ENCODE data around the gene PCDH9. TPM values are rescaled to one million over a fixed set of nuclear protein-coding genes. Genes with fewer than 3 reads are reported as not detected.

PCDH9 gene
- polyA plus RNA-seq, 1 of the 3 experiments (the other 2 are of a cell fraction): 1.3 TPM

- Histone ChIP-seq H3K9me2 (no peaks in the 10 kb centered on the region), H3K9me3 (no peaks in the 10 kb centered on the region), H3K36me3 (replicated peaks in 1 of 2; ENCODE audit: control insufficient read depth in 1 of 2, insufficient read depth in 2 of 2, low read length in 1 of 2) (no peaks in the 10 kb centered on the region), H4K20me1 (ENCODE audit: insufficient read depth) (no peaks in the 10 kb centered on the region), H2AFZ (ENCODE audit: low read depth) (peak overlapping the region; percentile 43), H3K27ac (ENCODE audit: low read depth in 2 of 2, low read length in 1 of 2) (no peak overlapping the region), H3K4me1 (ENCODE audit: control insufficient read depth in 1 of 2, insufficient read depth in 2 of 2, low read depth in 1 of 2, low read length in 1 of 2) (no peaks in the 10 kb centered on the region; a peak in 1 of 4 replicates), H3K4me2 (no peak overlapping the region), H3K79me2 (ENCODE audit: insufficient read depth) (no peaks in the 10 kb centered on the region), H3K27me3 (ENCODE audit: insufficient read depth) (no peaks in the 10 kb centered on the region), H3F3A (replicated peaks; ENCODE audit: insufficient read depth) (no peaks in the 10 kb centered on the region), H3K9ac (no peak overlapping the region), H3K4me3 (ENCODE audit: low read depth in 2 of 2, low read length in 1 of 2) (no peak overlapping the region)
- 63% methylated on average over 2 of the region's 2 CpGs for WGBS (ENCODE audit: low lambda C conversion rate)
- ChIA-PET CTCF (no interaction called here), POLR2A (no interaction called here)
- no peak for DNase-seq
- TF ChIP-seq, protein P1, sequence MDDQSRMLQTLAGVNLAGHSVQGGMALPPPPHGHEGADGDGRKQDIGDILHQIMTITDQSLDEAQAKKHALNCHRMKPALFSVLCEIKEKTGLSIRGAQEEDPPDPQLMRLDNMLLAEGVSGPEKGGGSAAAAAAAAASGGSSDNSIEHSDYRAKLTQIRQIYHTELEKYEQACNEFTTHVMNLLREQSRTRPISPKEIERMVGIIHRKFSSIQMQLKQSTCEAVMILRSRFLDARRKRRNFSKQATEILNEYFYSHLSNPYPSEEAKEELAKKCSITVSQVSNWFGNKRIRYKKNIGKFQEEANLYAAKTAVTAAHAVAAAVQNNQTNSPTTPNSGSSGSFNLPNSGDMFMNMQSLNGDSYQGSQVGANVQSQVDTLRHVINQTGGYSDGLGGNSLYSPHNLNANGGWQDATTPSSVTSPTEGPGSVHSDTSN (IDR thresholded peaks at IDR 0.05): 0 out of 2 replicates have a peak, but pooled peaks have one; percentile 4
- TF ChIP-seq NFIC (IDR thresholded peaks at IDR 0.05; ENCODE audit: borderline replicate concordance): no peak
Observed at GRCh38 chr13:66528944-66529576, 701.1 kb downstream of the PCDH9 start.

DNA sequence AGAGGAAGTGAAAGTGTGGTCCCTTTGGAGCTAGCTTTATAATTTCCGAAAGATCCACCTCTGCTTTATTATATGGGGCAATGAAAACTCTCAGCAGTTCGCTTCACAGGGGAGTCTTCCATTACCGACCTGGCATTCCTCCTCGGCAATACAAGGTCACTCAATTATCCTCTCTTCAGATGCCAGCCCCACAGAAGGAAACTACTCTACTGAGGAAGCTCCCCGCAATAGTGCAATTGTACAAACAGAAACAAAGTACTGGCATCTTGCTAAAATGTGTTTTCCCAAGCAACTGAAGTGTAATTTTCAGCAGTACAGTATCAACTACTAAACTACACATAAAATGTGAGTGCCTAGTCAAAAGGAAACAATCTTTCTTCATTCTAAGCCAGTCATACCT is 702.0 kb downstream of the PCDH9 start:
- Histone ChIP-seq H3K36me3 (replicated peaks in 1 of 2; ENCODE audit: control insufficient read depth in 1 of 2, insufficient read depth in 2 of 2, low read length in 1 of 2) (no peaks in the 10 kb centered on the region), H3K4me3 (ENCODE audit: low read depth in 2 of 2, low read length in 1 of 2) (no peak overlapping the region), H4K20me1 (ENCODE audit: insufficient read depth) (no peaks in the 10 kb centered on the region), H3K9me2 (no peaks in the 10 kb centered on the region), H3K9ac (no peak overlapping the region), H3K27ac (ENCODE audit: low read depth in 2 of 2, low read length in 1 of 2) (no peak overlapping the region), H3K9me3 (no peaks in the 10 kb centered on the region), H3K27me3 (ENCODE audit: insufficient read depth) (no peaks in the 10 kb centered on the region), H2AFZ (ENCODE audit: low read depth) (no peak overlapping the region), H3K79me2 (ENCODE audit: insufficient read depth) (no peaks in the 10 kb centered on the region), H3F3A (replicated peaks; ENCODE audit: insufficient read depth) (no peaks in the 10 kb centered on the region), H3K4me2 (no peak overlapping the region), H3K4me1 (ENCODE audit: control insufficient read depth in 1 of 2, insufficient read depth in 2 of 2, low read depth in 1 of 2, low read length in 1 of 2) (no peaks in the 10 kb centered on the region)
- WGBS (ENCODE audit: low lambda C conversion rate): 96% methylated on average over 5 of the region's 5 CpGs
- CTCF ChIA-PET: interaction anchor here (0.6 kb wide), 1 partner anchor 1063 kb away, joined by 3 read pairs; no protein-coding TSS in a partner anchor
- TF ChIP-seq SIN3A (IDR thresholded peaks at IDR 0.05; ENCODE audit: borderline replicate concordance, low read depth, low read length) (no peak), FOXJ3 (CRISPR knock-in tag; IDR thresholded peaks at IDR 0.05) (no peak), MAX (IDR thresholded peaks at IDR 0.05; ENCODE audit: low read depth) (no peak), RFX5 (IDR thresholded peaks at IDR 0.05; ENCODE audit: low read length) (no peak), MXI1 (IDR thresholded peaks at IDR 0.05; ENCODE audit: low read depth, low read length) (no peak)
- TF ChIP-seq, protein P2, sequence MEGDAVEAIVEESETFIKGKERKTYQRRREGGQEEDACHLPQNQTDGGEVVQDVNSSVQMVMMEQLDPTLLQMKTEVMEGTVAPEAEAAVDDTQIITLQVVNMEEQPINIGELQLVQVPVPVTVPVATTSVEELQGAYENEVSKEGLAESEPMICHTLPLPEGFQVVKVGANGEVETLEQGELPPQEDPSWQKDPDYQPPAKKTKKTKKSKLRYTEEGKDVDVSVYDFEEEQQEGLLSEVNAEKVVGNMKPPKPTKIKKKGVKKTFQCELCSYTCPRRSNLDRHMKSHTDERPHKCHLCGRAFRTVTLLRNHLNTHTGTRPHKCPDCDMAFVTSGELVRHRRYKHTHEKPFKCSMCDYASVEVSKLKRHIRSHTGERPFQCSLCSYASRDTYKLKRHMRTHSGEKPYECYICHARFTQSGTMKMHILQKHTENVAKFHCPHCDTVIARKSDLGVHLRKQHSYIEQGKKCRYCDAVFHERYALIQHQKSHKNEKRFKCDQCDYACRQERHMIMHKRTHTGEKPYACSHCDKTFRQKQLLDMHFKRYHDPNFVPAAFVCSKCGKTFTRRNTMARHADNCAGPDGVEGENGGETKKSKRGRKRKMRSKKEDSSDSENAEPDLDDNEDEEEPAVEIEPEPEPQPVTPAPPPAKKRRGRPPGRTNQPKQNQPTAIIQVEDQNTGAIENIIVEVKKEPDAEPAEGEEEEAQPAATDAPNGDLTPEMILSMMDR (IDR thresholded peaks at IDR 0.05): no peak
- POLR2A ChIA-PET: no interaction called here
- DNase-seq: no peak

Measured in SK-N-SH (cell line).